NB4 (cell line): ENCODE data around the gene CCNB1.
"Not testable (repeated sequence)": the region's sequence is repeated elsewhere in the genome, so short reads cannot be mapped to it uniquely, and the experiment has no call there.

ENCODE experiments used
- DNase-seq: peaks from one replicate; pipeline ENCODE4 v3.0.0; 2010; ENCODE audit warnings: low read depth
- H3K4me3 ChIP-seq: one replicate; pipeline ENCODE4 v1.5.1; 2011; ENCODE audit warnings: mild to moderate bottlenecking, low read depth, low read length, moderate library complexity
- CTCF ChIP-seq: IDR thresholded peaks from one replicate; pipeline ENCODE4 v1.5.1; 2012; ENCODE audit warnings: low read depth, low read length
- MAX ChIP-seq: IDR thresholded peaks from 2 replicates; pipeline ENCODE4 v1.6.1; 2011; ENCODE audit warnings: low read depth, low read length
- MYC ChIP-seq: IDR thresholded peaks from 2 replicates; pipeline ENCODE4 v1.6.1; 2011; ENCODE audit warnings: low read depth, low read length
- POLR2A ChIP-seq: IDR thresholded peaks from 2 replicates; pipeline ENCODE4 v1.6.1; 2011; ENCODE audit warnings: mild to moderate bottlenecking; ENCODE audit not compliant: insufficient read length; ENCODE audit errors: extremely low read depth

The CCNB1 gene

GRCh38 chr5:69137807-69138206 is 29.1 kb upstream of the CCNB1 start:
- TF ChIP-seq MYC: no peak
- TF ChIP-seq POLR2A: no peak
- no peak for TF ChIP-seq CTCF
- no peak for TF ChIP-seq MAX
- no peak for DNase-seq

DNA sequence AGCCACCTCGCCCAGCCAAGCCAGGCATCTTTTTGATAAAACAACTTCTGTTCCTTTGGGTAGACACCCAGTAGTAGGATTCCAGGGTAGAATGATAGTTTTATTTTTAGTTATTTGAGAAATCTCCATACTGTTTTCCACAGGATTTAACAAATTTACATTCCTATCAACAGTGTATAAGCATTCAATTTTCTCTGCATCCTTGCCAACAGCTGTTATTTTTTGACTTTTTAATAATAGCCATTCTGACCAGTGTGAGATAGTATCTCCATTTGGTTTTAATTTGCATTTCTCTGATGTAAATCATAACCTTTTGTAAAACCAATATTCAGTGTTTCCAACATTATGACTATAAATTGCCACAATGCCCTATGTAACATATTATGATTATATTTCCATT is 28.2 kb upstream of the CCNB1 start:
- TF ChIP-seq CTCF: no peak
- TF ChIP-seq POLR2A: no peak
- TF ChIP-seq MYC: no peak
- TF ChIP-seq MAX: no peak
- DNase-seq: no peak
- H3K4me3 ChIP-seq: no peak overlapping the region

More at GRCh38 chr5:69137807-69138206, 29.1 kb upstream of the CCNB1 start:
- H3K4me3 ChIP-seq: no peak overlapping the region

DNA sequence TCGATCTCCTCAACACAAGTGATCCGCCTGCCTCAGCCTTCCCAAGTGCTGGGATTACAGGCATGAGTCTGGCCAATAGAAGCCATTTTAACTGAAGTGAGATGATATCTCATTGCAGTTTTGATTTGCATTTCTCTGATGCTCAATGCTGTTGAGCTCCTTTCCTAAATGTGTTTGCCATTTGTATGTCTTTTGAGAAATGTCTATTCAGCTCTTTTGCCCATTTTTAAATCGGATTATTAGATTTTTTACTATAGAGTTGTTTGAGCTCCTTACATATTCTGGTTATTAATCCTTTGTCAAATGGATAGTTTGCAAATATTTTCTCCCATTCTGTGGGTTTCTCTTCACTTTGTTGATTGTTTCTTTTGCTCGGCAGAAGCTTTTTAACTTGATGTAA is 26.7 kb upstream of the CCNB1 start:
- not testable (repeated sequence) for DNase-seq, H3K4me3 ChIP-seq

DNA sequence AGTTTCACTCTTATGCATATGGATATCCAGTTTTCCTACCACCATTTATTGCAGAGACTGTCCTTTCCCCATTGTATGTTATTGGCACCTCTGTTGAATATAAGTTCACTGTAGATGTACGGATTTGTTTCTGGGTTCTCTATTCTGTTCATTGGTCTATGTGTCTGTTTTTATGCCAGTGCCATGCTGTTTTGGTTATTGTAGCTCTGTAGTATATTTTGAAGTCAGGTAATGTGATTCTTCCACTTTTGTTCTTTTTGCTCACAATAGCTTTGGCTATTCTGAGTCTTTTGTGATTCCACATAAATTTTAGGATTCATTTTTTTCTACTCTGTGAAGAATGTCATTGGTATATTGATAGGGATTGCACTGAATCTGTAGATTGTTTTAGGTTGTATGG is 26.1 kb upstream of the CCNB1 start:
- no peak for DNase-seq
- TF ChIP-seq POLR2A (no peak), MYC (no peak), MAX (no peak), CTCF (no peak)
- no peak overlapping the region for H3K4me3 ChIP-seq

DNA sequence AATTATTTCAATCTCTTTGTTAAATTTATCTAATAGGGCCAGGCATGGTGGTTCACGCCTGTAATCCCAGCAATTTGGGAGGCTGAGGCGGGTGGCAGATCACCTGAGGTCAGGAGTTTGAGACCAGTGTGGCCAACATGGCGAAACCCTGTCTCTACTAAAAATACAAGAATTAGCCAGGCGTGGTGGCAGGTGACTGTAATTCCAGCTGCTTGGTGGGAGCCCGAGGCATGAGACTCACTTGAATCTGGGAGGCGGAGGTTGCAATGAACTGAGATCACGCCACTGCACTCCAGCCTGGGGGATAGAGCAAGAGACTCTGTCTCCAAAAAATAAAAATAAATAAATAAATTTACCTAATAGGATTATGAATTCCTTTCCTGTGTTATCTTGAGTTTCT is 18.4 kb upstream of the CCNB1 start:
- H3K4me3 ChIP-seq, DNase-seq: not testable (repeated sequence)

GRCh38 chr5:69148981-69149675 is 17.8 kb upstream of the CCNB1 start:
- no peak for DNase-seq
- TF ChIP-seq POLR2A (no peak), CTCF (no peak), MYC (no peak), MAX (no peak)
- no peak overlapping the region for H3K4me3 ChIP-seq

DNA sequence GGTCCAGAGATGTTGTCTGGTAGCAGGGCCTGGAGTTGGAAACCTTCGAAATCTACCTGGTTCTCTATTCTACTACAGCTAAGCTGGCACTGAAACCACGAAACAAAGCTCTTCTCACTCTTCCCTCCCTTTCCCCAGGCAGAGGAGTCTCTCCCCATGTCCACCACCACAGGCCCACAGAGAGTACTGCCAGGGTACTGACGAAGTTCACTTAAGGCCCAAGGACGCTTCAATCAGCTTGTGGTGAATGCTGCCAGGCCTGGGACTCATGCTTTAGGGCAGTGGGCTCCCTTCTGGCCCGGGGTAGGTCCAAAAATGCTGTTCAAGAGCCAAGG is 17.3 kb upstream of the CCNB1 start:
- DNase-seq: no peak
- no peak for TF ChIP-seq MAX
- no peak for TF ChIP-seq MYC
- TF ChIP-seq POLR2A: no peak
- no peak for TF ChIP-seq CTCF
- H3K4me3 ChIP-seq: no peak overlapping the region
